HG03045 (cell line): ENCODE measurements around the gene HNRNPA2B1.
"Not testable (repeated sequence)": the region's sequence is repeated elsewhere in the genome, so short reads cannot be mapped to it uniquely, and the experiment has no call there.

Source experiments
- ATAC-seq: cut with Tn5 transposase; IDR thresholded peaks from one replicate; pipeline ENCODE4 v1.9.1; 2021; ENCODE audit warnings: mild to moderate bottlenecking, moderate library complexity; ENCODE audit not compliant: unreplicated experiment

The HNRNPA2B1 gene

GRCh38 chr7:26147646-26148306 is 52.8 kb downstream of the HNRNPA2B1 start:
- not testable (repeated sequence) for ATAC-seq

- ATAC-seq: no peak
These were observed 53.5 kb downstream of the HNRNPA2B1 start for GRCh38 chr7:26147030-26147429.

GRCh38 chr7:26145238-26145637 is 55.3 kb downstream of the HNRNPA2B1 start:
- ATAC-seq: no peak

- ATAC-seq: no peak
These were observed 56.1 kb downstream of the HNRNPA2B1 start for GRCh38 chr7:26144184-26145080.

GRCh38 chr7:26143298-26144048 is 57.1 kb downstream of the HNRNPA2B1 start:
- ATAC-seq: no peak

GRCh38 chr7:26141077-26141476 is 59.5 kb downstream of the HNRNPA2B1 start:
- ATAC-seq: no peak

GRCh38 chr7:26140380-26140779 is 60.2 kb downstream of the HNRNPA2B1 start:
- no peak for ATAC-seq
